Measurements from ENCODE around the gene SIRT3.

GRCh38 chr11:250740-251299 lies 14.7 kb upstream of the SIRT3 start:
- TF ChIP-seq CTCF (IDR thresholded peaks at IDR 0.05) (peak in 1 of 3 donors; percentile 10), POLR2A (IDR thresholded peaks at IDR 0.05) (no peak)
